LNCAP (cell line): ENCODE data around the gene SRGAP3.

Source experiments
- CTCF ChIP-seq: fragments of 450-650 bp; IDR thresholded peaks from 2 replicates; pipeline ENCODE4 v1.5.1; 2017; ENCODE audit warnings: mild to moderate bottlenecking

The SRGAP3 gene

DNA sequence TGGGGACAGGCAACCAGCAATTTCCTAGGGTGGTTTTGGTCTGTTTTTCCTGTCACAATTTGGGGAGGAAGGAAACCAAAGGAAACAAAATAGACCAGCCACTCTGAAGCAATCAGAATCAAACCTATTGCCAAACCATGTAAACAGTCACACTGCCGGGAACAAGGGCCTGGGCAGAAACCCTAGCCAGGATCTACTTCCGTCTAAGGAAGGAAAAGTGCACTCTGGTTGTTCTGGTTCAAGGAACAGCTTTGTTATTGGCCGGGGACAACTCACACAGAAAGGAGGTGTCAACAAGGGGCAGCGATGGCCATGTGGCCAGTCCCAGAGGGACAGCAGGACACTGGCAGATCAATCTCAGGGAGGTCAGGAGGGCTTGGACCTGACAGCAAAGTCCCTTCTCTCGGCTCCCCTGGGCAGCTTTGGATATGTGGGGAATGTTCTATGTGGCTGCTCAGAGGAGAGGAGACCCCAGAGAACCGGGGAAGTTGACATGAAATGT is 268.6 kb downstream of the SRGAP3 start:
- no peak for TF ChIP-seq CTCF

DNA sequence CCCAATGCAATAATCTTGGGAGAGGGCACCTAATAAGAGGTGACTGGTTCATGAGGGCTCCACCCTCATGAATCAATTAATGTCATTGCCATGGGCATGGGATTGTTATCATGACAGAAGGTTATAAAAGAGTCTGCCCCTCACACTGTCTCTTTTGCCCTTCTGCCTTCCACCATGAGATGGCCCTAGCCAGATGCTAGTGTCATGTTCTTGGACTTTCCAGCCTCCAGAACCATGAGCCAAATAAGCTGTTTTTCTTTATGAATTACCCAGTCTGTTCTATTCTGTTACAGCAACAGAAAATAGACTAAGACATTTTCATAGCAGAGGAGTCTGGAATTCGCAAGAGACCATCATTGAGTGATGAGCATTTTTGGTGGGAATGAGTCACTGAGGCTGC is 270.2 kb downstream of the SRGAP3 start:
- no peak for TF ChIP-seq CTCF

GRCh38 chr3:8978551-8978950 is 270.9 kb downstream of the SRGAP3 start:
- no peak for TF ChIP-seq CTCF

- TF ChIP-seq CTCF = no peak
Measured at GRCh38 chr3:8976540-8977182, 272.8 kb downstream of the SRGAP3 start.

DNA sequence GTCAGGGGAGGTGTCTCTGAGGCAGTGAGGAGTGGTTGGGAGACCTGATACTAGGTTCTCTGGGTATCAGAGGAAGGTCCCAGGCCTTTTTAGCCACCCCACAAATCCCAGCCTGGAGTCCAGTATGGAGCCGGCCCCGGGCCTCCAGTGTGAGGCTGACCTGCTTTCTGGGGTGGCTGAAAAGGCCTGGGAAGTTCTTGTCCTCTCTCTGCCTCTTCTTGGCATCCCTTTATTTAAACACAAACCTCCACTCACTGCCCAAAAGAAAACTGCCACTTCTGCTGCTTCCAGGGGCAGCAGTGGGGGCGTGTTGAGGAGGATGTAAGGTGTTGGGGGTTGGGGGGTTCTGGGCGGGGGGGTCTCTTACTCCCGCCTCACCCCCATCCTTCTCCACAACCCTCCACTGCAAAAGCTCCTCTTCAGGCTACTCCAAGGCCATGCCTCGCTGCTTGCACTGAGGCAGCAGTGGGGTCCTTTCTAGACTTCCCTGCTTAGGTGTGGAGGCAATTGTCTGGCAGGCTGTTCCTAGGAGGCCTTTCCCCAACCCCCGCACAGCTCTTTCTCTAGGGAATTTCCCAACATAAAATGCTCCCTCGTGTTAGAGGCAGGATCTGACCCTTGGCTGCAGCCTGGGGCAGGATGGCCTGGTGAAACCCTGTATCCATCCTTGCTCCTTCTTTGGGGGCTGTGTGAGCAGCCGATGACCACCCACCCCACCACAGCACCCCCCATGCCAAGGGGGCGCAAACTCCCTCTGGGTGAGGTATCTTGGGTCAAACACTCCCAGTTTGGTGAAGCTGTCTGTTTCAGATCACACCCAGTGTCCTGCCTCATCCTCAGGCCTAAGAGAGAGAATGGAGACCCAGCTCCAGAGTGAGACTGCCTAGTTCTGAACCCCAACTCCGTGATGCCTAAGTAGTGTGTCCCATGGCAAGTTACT is 274.1 kb downstream of the SRGAP3 start:
- no peak for TF ChIP-seq CTCF

GRCh38 chr3:8974458-8974857 is 275.0 kb downstream of the SRGAP3 start:
- no peak for TF ChIP-seq CTCF

DNA sequence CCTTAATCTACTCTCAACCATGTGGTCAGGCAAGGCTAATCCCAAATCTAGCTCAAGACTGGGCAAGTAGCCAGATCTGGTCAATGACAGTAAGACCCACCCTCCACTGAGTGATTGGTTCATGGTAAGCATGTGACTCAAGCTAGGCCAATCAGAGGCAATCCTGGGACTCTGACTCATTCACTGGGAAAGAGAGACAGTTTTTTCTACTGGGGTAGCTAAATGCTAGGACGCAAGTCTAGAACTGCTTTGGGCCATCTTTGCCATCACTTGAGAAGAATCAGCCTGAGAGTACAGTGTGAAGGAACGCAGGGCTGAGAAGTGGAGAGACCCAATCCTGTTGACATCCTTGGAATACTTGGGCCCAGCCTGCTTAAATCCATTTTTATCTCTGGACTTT is 276.8 kb downstream of the SRGAP3 start:
- TF ChIP-seq CTCF = no peak
